ENCODE results near the gene FAHD1.

Gene FAHD1

DNA sequence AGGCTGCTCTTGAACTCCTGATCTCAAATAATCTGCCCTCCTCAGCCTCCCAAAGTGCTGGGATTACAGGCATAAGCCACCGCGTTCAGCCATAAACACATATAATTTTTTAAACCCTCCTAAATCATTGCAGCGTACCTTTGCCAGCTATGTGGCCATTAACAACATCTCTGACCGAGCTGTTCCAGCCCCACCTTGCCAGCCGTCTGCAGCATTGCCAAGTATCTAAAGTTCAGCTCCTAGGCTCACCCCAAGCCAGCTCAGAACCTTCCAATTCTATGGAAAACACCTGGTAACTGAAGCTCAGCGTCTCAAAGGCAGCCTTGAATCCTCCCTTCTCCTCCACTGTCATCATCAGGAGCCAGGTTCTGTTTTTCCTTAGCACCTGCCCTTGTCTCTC is 50.1 kb downstream of the FAHD1 start:
- H3K27ac ChIP-seq, result no peak overlapping the region
- TF ChIP-seq, protein P1, sequence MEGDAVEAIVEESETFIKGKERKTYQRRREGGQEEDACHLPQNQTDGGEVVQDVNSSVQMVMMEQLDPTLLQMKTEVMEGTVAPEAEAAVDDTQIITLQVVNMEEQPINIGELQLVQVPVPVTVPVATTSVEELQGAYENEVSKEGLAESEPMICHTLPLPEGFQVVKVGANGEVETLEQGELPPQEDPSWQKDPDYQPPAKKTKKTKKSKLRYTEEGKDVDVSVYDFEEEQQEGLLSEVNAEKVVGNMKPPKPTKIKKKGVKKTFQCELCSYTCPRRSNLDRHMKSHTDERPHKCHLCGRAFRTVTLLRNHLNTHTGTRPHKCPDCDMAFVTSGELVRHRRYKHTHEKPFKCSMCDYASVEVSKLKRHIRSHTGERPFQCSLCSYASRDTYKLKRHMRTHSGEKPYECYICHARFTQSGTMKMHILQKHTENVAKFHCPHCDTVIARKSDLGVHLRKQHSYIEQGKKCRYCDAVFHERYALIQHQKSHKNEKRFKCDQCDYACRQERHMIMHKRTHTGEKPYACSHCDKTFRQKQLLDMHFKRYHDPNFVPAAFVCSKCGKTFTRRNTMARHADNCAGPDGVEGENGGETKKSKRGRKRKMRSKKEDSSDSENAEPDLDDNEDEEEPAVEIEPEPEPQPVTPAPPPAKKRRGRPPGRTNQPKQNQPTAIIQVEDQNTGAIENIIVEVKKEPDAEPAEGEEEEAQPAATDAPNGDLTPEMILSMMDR (IDR thresholded peaks at IDR 0.05), result no peak
- no peak overlapping the region for H3K4me3 ChIP-seq
- no peak for DNase-seq (ENCODE audit: low spot score)

DNA sequence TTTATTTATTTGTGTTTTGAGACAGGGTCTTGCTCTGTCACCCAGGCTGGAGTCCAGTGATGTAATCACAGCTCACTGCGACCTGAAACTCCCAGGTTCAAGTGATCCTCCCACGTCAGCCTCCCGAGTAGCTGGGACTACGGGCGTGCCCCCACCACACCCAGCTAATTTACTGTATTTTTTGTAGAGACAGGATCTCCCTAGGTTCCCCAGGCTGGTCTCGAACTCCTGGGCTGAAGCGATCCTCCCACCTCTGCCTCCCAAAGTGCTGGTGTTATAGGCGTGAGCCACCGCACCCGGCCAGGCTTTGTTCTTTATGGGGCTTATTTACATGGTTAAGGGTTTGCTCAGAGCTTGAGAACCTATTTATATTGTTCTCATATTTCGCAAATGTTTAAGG is 50.8 kb downstream of the FAHD1 start:
- TF ChIP-seq, protein P1 (IDR thresholded peaks at IDR 0.05), result no peak
- Histone ChIP-seq H3K27ac (no peak overlapping the region), H3K4me3 (no peak overlapping the region)
- no peak for DNase-seq (ENCODE audit: low spot score)

DNA sequence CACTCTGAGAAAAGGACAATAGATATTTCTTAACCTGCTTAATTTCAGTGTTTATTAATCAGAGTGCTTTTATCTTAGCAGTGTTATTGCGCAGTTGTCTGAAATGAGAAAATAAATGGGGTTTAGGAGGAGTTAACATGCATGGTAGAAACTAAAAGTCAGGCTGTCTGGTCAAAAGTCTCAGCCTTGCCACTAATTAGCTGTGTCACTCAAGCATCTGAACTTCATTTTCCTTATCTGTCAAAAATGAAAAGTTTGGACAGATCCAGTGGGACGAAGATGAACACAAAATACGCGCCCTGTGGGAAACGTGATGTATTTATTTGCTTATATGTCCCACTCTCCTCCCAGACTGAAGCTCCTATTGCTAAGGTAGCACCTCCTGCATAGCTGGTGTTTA is 51.2 kb downstream of the FAHD1 start:
- no peak for DNase-seq (ENCODE audit: low spot score)
- Histone ChIP-seq H3K27ac (no peak overlapping the region), H3K4me3 (no peak overlapping the region)
- TF ChIP-seq, protein P1 (IDR thresholded peaks at IDR 0.05), result no peak
